HG03342 (cell line): ENCODE data around the gene RPL23.

Experiments
- ATAC-seq: cut with Tn5 transposase; IDR thresholded peaks from one replicate; pipeline ENCODE4 v1.9.1; 2021; ENCODE audit warnings: mild to moderate bottlenecking, moderate library complexity; ENCODE audit not compliant: unreplicated experiment

Gene RPL23

GRCh38 chr17:38853292-38854219 is at the start of gene RPL23:
Gene RPL23 (minus strand): TSS chr17:38853721. CDS start chr17:38853710, 11 bp downstream.
- ATAC-seq: peak; percentile 79

GRCh38 chr17:38900978-38901656 is 47.6 kb upstream of the RPL23 start:
- no peak for ATAC-seq

GRCh38 chr17:38899421-38899820 is 45.9 kb upstream of the RPL23 start:
- ATAC-seq: no peak

- ATAC-seq: peak; percentile 81
Measured at GRCh38 chr17:38898812-38899348, 45.4 kb upstream of the RPL23 start.

GRCh38 chr17:38898291-38898679 is 44.8 kb upstream of the RPL23 start:
- peak; percentile 17 for ATAC-seq

GRCh38 chr17:38897671-38898290 is 44.3 kb upstream of the RPL23 start:
- no peak for ATAC-seq

- no peak for ATAC-seq
Measured at GRCh38 chr17:38897176-38897575, 43.7 kb upstream of the RPL23 start.

GRCh38 chr17:38896346-38896954 is 42.9 kb upstream of the RPL23 start:
- ATAC-seq: no peak

- ATAC-seq: no peak
Measured at GRCh38 chr17:38894276-38894675, 40.8 kb upstream of the RPL23 start.

- no peak for ATAC-seq
Measured at GRCh38 chr17:38893607-38894006, 40.1 kb upstream of the RPL23 start.

GRCh38 chr17:38893113-38893512 is 39.6 kb upstream of the RPL23 start:
- no peak for ATAC-seq

GRCh38 chr17:38892620-38893019 is 39.1 kb upstream of the RPL23 start:
- ATAC-seq: no peak

- no peak for ATAC-seq
Measured at GRCh38 chr17:38892083-38892482, 38.6 kb upstream of the RPL23 start.

- no peak for ATAC-seq
Measured at GRCh38 chr17:38891441-38891840, 37.9 kb upstream of the RPL23 start.

- no peak for ATAC-seq
Measured at GRCh38 chr17:38890410-38890746, 36.9 kb upstream of the RPL23 start.

- no peak for ATAC-seq
Measured at GRCh38 chr17:38889745-38890409, 36.4 kb upstream of the RPL23 start.

- ATAC-seq: no peak
Measured at GRCh38 chr17:38888842-38889241, 35.3 kb upstream of the RPL23 start.

- ATAC-seq: no peak
Measured at GRCh38 chr17:38886643-38887010, 33.1 kb upstream of the RPL23 start.

- no peak for ATAC-seq
Measured at GRCh38 chr17:38885728-38886642, 32.5 kb upstream of the RPL23 start.
